Right lobe of liver (tissue), 6 donors: ENCODE data around the gene FYN. TPM values are rescaled to one million over a fixed set of nuclear protein-coding genes. Genes with fewer than 3 reads are reported as not detected.

Source experiments
- ATAC-seq, 4 donors: fragments of 200-7000 bp; cut with Tn5 transposase; one replicate each; pipeline ENCODE4 v1.9.1; 2020; ENCODE audit warnings: mild to moderate bottlenecking in 4 of 4, moderate library complexity in 4 of 4
- DNase-seq, 3 donors: peaks; one replicate each; pipeline ENCODE4 v3.0.0-alpha.2; 2020
- H3K27ac ChIP-seq, 3 donors: fragments of 200-600 bp; one replicate each; pipeline ENCODE4 v1.8.0; 2022
- H3K27me3 ChIP-seq, 2 donors: fragments of 200-600 bp; one replicate each; pipeline ENCODE4 v1.8.0; 2022
- H3K36me3 ChIP-seq, 4 donors: fragments of 200-600 bp; sonication (generic) in 1 of 4; one replicate each; pipeline versions ENCODE4 v1.5.1 to v1.8.0; 2017 to 2022; ENCODE audit warnings: control low read depth in 1 of 4
- H3K4me1 ChIP-seq, 4 donors: fragments of 200-600 bp; sonication (generic) in 1 of 4; one replicate each; pipeline versions ENCODE4 v1.5.1 to v1.8.0; 2017 to 2022; ENCODE audit warnings: control low read depth in 1 of 4
- H3K4me3 ChIP-seq, 3 donors: fragments of 200-600 bp; one replicate each; pipeline ENCODE4 v1.8.0; 2022
- H3K9me3 ChIP-seq, 4 donors: fragments of 200-600 bp; sonication (generic) in 1 of 4; one replicate each; pipeline versions ENCODE4 v1.5.1 to v1.8.0; 2017 to 2022; ENCODE audit warnings: control low read depth in 1 of 4
- CTCF ChIP-seq, 4 donors: fragments of 200-600 bp in 3 of 4; fragments of 450-650 bp in 1 of 4; IDR thresholded peaks; one replicate each; pipeline versions ENCODE4 v1.5.1 to v1.8.0; 2016 to 2022; ENCODE audit warnings: antibody characterized with exemption in 4 of 4, mild to moderate bottlenecking in 2 of 4
- POLR2A ChIP-seq: fragments of 450-650 bp; IDR thresholded peaks from one replicate; pipeline ENCODE4 v1.6.1; 2017; ENCODE audit warnings: antibody characterized with exemption, mild to moderate bottlenecking
- WGBS: methylation state at CpG from one replicate; pipeline ENCODE4 v1.1.6; 2018; ENCODE audit warnings: low coverage, low lambda C conversion rate; ENCODE audit not compliant: insufficient coverage; ENCODE audit errors: missing lambda C conversion rate; 5-methylcytosine and 5-hydroxymethylcytosine counted together
- intact Hi-C, 2 donors: fragments of 100-400 bp; cut with DNase I; formaldehyde crosslinking; loops; one replicate each; pipeline versions ENCODE4 v1.11.2 to v1.14.1; 2022
- total RNA-seq, 6 experiments: library from RNA; depleted of rRNA in 2 of 6; stranded (reverse); fragments of >200 nt in 2 of 6; fragmentation: NEBNext Ultra II Directional in 3 of 6; extraction: Animal tissue kit (Norgen Biotek cat#: 25700) in 3 of 6; gene quantifications; one replicate each; pipeline versions ENCODE4 v1.1.0 to v1.2.4, GENCODE V29; 2016 to 2023
- donor health status: DM: no; HTN: yes; CAD: no.
- donor health status: DM: no; HTN: no; CAD: no.
- donor health status: DM: no; HTN: no; CAD: no.
- donor health status: DM: no; HTN: yes; CAD: no.
- donor health status: DM: no; HTN: yes; CAD: no.

FYN gene
- total RNA-seq, 6 experiments from 2014 or later, result 16.8 to 33.7 (median 23.5) TPM

GRCh38 chr6:111794727-111795452, 78.4 kb downstream of the FYN start:
- no peak overlapping the region for H3K4me3 ChIP-seq
- WGBS, result 58% methylated on average over 4 of the region's 5 CpGs
- TF ChIP-seq CTCF (IDR thresholded peaks at IDR 0.05), result no peak
- TF ChIP-seq POLR2A, result no peak
- H3K27me3 ChIP-seq, result no peaks in the 10 kb centered on the region
- ATAC-seq (no peak), DNase-seq (no peak)
- no peak overlapping the region for H3K27ac ChIP-seq
- H3K9me3 ChIP-seq, result no peaks in the 10 kb centered on the region
- intact Hi-C loops, result no loop called here
- no peaks in the 10 kb centered on the region for H3K4me1 ChIP-seq
- no peaks in the 10 kb centered on the region for H3K36me3 ChIP-seq

DNA sequence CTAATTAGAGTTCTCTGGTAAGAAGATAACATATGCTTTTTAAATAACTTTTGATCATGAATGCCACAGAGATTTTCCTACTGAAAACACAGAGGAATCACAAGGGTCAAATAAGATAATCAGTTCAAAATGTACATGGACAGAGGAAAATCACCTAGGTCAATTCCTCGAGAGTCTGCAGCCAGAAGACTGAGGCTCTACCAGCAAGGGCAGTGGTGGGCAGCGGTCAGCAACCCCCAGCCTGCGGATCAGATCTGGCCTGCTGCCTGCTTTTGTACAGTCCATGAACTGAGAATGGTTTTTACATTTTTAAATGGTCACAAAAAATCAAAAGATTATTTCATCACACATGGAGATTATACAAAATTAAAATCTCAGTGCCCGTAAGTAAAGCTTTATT, 79.0 kb downstream of the FYN start:
- no peaks in the 10 kb centered on the region for H3K27me3 ChIP-seq
- no peaks in the 10 kb centered on the region for H3K9me3 ChIP-seq
- TF ChIP-seq POLR2A, result no peak
- TF ChIP-seq CTCF (IDR thresholded peaks at IDR 0.05), result no peak
- intact Hi-C loops, result no loop called here
- 78% methylated on average over 4 of the region's 4 CpGs for WGBS
- H3K36me3 ChIP-seq, result no peaks in the 10 kb centered on the region
- no peak overlapping the region for H3K27ac ChIP-seq
- no peaks in the 10 kb centered on the region for H3K4me1 ChIP-seq
- DNase-seq (no peak), ATAC-seq (no peak)
- H3K4me3 ChIP-seq, result no peak overlapping the region

- DNase-seq (no peak), ATAC-seq (peak; percentile 36 to 63 (median 47))
- intact Hi-C loops, result no loop called here
- no peak for TF ChIP-seq POLR2A
- TF ChIP-seq CTCF (IDR thresholded peaks at IDR 0.05), result no peak
- Histone ChIP-seq H3K36me3 (no peaks in the 10 kb centered on the region), H3K4me3 (no peak overlapping the region), H3K9me3 (no peaks in the 10 kb centered on the region), H3K4me1 (no peaks in the 10 kb centered on the region), H3K27me3 (no peaks in the 10 kb centered on the region), H3K27ac (no peak overlapping the region)
- 34% methylated on average over 5 of the region's 8 CpGs for WGBS
These were observed 79.5 kb downstream of the FYN start for GRCh38 chr6:111793711-111794111.

- Histone ChIP-seq H3K36me3 (no peaks in the 10 kb centered on the region), H3K27ac (no peak overlapping the region), H3K4me3 (no peak overlapping the region), H3K27me3 (no peaks in the 10 kb centered on the region), H3K9me3 (no peaks in the 10 kb centered on the region), H3K4me1 (no peaks in the 10 kb centered on the region)
- DNase-seq (no peak), ATAC-seq (no peak)
- WGBS, result 69% methylated on average over 10 of the region's 10 CpGs
- no peak for TF ChIP-seq CTCF (IDR thresholded peaks at IDR 0.05)
- TF ChIP-seq POLR2A, result no peak
- intact Hi-C loops, result no loop called here
These were observed 80.1 kb downstream of the FYN start for GRCh38 chr6:111792914-111793700.
